T-helper 17 cell (primary cell): ENCODE measurements around the gene OPN5. TPM values are rescaled to one million over a fixed set of nuclear protein-coding genes. Genes with fewer than 3 reads are reported as not detected.

Source experiments
- ATAC-seq: fragments of 150-1000 bp; cut with Tn5 transposase; 2 replicates; pipeline ENCODE4 v1.10.0; 2021; ENCODE audit warnings: mild to moderate bottlenecking, moderate library complexity
- DNase-seq, 3 donors: peaks; one replicate each; pipeline versions ENCODE4 v3.0.0 to v3.0.0-alpha.2; 2020 to 2021
- H3K9me3 ChIP-seq: one replicate; pipeline ENCODE4 v1.7.0; 2013; ENCODE audit warnings: low read length, mild to moderate bottlenecking; ENCODE audit not compliant: control insufficient read depth, poor library complexity, severe bottlenecking
- H3K27ac Mint-ChIP-seq: one replicate; pipeline ENCODE4 v1.8.0; 2022; ENCODE audit warnings: mild to moderate bottlenecking, moderate library complexity, mixed read lengths
- H3K27me3 Mint-ChIP-seq: one replicate; pipeline ENCODE4 v1.8.0; 2022; ENCODE audit warnings: mixed read lengths
- H3K36me3 Mint-ChIP-seq: one replicate; pipeline ENCODE4 v1.8.0; 2022; ENCODE audit warnings: low read depth, mixed read lengths
- H3K4me1 Mint-ChIP-seq: one replicate; pipeline ENCODE4 v1.8.0; 2022; ENCODE audit warnings: mild to moderate bottlenecking, mixed read lengths
- H3K4me3 Mint-ChIP-seq: one replicate; pipeline ENCODE4 v1.8.0; 2022; ENCODE audit warnings: mild to moderate bottlenecking, moderate library complexity, mixed read lengths
- total RNA-seq, 4 donors: library from RNA in 2 of 4; stranded (reverse) in 2 of 4; gene quantifications; one replicate each; pipeline ENCODE4 v1.2.3 and lab custom pipeline; 2022 to 2026

Gene OPN5
- total RNA-seq, 2 donors from 2014 or later: not detected

DNA sequence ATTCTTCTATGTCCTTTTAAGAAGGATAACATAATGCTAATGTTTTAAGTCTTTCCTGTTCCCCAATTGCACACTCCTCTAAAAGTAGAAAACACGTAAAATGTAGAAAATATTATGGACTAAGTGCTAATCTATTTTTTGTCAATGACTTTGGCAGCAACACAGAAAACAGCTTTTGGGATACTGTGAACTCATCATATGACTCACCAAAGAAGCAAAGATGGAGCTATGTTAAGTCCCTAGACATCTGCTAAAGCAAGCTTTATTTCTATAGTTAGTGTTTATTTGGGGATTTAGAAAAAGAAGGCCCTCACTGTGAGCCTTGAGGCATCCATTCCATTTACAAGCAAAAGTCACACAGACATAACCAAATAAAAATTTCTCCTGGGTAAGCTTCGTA, 23.0 kb downstream of the OPN5 start:
- Mint-ChIP-seq H3K27ac (no peak overlapping the region), H3K36me3 (no peaks in the 10 kb centered on the region), H3K4me3 (no peak overlapping the region), H3K4me1 (no peaks in the 10 kb centered on the region), H3K27me3 (peaks cover 56% of the 10 kb centered on the region)
- H3K9me3 ChIP-seq: no peaks in the 10 kb centered on the region
- ATAC-seq: no peak
- no peak for DNase-seq

DNA sequence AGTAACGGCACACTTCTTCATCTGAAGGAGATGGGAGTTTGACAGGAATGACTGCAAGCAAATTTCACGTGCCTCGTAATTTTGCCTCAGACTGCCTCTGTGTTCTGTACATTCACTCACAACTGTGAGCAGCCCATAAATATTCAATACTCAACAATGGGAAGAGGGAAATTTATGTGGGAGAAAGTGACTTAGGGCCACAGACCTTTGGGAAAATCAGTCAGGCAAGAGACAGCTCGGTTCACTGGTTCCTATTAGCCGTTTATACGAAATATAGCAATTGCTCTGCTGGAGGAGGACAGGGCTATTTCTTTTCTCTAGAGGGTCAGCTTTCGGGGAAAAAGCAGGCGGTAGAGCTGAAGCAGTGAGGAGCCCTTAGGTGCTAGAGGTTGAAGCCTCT, 28.0 kb downstream of the OPN5 start:
- Mint-ChIP-seq H3K27ac (no peak overlapping the region), H3K27me3 (peaks cover 41% of the 10 kb centered on the region), H3K36me3 (no peaks in the 10 kb centered on the region), H3K4me3 (no peak overlapping the region), H3K4me1 (no peaks in the 10 kb centered on the region)
- no peak for DNase-seq
- H3K9me3 ChIP-seq: no peaks in the 10 kb centered on the region
- ATAC-seq: no peak

DNA sequence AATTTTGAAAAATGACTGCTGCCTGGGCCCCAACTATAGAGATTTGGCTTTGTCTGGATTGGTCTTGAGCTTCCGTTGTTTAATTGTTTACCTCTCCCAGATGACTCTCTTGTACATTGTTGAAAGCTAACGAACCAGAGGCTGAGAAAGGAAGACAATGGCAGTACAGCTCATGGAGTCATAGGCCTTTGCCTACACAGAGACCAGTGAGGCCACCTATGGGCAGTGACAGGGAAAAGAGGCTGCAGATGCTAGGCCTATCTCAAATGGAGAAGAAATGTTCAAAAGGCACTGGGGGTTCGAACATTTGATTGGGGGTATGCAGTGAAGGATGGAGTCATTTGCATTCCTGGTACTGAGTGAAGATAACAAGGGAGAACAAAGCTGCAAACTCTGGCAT, 29.1 kb downstream of the OPN5 start:
- no peak overlapping the region for H3K4me3 Mint-ChIP-seq
- no peaks in the 10 kb centered on the region for H3K36me3 Mint-ChIP-seq
- H3K27ac Mint-ChIP-seq: no peak overlapping the region
- no peaks in the 10 kb centered on the region for H3K4me1 Mint-ChIP-seq
- no peaks in the 10 kb centered on the region for H3K9me3 ChIP-seq
- H3K27me3 Mint-ChIP-seq: peaks cover 38% of the 10 kb centered on the region
- ATAC-seq (no peak), DNase-seq (no peak)

DNA sequence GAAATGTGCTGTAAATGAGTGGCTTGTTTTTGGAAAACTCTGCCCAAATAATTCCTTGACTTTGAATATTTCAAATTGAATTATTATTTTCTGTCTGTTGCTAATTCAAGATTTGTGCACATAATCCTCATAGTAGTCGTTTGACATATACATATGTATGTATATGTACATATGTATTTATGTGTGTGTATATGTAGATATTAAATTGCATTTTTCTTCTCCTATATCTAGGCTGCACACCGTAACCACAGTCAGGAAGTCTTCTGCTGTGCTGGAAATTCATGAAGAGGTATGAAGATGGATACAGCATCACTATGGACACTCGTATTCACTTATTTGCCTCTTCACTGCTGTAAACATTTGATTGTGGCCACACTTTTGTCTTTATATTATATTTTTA, 29.6 kb downstream of the OPN5 start:
- Mint-ChIP-seq H3K36me3 (no peaks in the 10 kb centered on the region), H3K4me3 (no peak overlapping the region), H3K27me3 (peaks cover 38% of the 10 kb centered on the region), H3K27ac (no peak overlapping the region), H3K4me1 (no peaks in the 10 kb centered on the region)
- ATAC-seq (no peak), DNase-seq (no peak)
- H3K9me3 ChIP-seq: no peaks in the 10 kb centered on the region

DNA sequence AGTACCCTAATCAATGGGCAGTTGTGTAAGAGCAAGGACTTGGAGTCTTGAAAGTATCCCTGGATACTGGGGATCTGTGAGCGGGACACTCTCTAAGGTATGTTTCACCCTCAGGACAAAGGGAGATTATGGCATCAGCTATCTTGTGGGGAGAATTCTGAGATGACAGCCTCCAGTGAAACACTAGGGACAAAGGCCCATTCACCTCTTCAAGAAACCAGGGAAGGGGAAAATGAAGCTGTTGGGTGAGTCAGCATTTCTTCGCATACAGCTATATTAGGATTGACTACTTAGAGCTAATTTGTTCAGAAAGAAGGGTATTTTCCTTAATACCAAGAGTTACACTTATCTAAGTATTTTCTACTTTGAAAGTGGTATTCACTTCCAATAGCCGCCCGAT, 35.9 kb downstream of the OPN5 start:
- H3K27me3 Mint-ChIP-seq: peaks cover 49% of the 10 kb centered on the region

DNA sequence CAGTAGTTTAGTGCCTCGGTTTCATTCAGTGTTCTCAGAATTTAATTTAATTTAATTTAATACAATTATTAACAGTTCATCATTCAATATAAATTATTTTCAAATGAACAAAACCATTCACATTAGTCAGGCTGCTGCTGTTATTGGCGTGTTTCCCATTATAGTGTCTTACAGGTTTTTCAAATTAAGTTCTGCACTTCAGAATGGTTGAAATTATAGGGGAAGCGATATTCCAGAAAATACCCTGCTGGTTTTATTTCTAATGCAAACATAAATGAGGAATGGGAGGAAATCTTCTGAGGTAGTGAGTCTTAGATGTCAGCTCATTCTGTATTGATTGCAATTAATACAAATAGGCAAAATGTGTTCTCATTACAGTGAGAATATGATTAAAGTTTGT, 37.6 kb downstream of the OPN5 start:
- no peaks in the 10 kb centered on the region for H3K9me3 ChIP-seq
- ATAC-seq: no peak
- H3K27me3 Mint-ChIP-seq: peaks cover 54% of the 10 kb centered on the region
- H3K27ac Mint-ChIP-seq: no peak overlapping the region
- no peaks in the 10 kb centered on the region for H3K4me1 Mint-ChIP-seq
- no peak for DNase-seq
- H3K4me3 Mint-ChIP-seq: no peak overlapping the region
- H3K36me3 Mint-ChIP-seq: no peaks in the 10 kb centered on the region

More for the DNA sequence above, 35.9 kb downstream of the OPN5 start:
- ATAC-seq (no peak), DNase-seq (no peak)
- Mint-ChIP-seq H3K36me3 (no peaks in the 10 kb centered on the region), H3K4me3 (no peak overlapping the region), H3K27ac (no peak overlapping the region), H3K4me1 (no peaks in the 10 kb centered on the region)
- H3K9me3 ChIP-seq: no peaks in the 10 kb centered on the region

DNA sequence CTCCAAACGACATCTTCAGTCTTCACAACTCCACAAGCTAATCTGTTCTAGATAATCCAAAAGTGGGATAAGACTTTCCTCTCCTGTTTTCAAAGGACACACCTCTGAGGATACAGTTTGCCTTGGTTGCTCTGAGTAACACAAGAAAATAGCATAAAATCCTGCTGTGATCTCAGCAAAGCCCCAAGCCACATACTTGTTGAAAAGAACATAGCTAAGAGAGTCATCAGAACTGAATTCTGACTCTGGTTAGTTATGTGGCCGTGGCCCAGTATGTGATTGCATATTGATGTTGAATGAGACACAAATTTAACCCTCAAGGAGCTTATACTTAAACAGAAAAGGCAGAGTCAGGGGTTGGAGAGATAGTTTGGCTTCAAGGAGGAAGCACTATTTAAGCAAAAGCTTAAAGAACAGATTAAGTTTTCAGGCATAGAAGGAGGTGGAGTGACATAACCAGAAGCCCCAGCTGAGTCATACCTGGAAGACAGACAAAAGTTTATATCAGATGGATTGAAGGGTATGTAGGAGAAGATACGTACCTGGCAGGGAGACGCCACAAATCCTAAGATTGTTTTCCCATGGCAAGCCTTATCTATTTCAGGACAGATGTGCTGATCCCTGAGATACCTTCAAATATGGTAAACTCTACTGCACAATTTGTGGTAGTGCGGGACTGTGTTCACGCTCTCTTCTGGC, 41.2 kb downstream of the OPN5 start:
- Mint-ChIP-seq H3K4me1 (no peaks in the 10 kb centered on the region), H3K27me3 (peaks cover 55% of the 10 kb centered on the region), H3K36me3 (no peaks in the 10 kb centered on the region), H3K4me3 (no peak overlapping the region), H3K27ac (no peak overlapping the region)
- DNase-seq: no peak
- H3K9me3 ChIP-seq: no peaks in the 10 kb centered on the region
- ATAC-seq: no peak

DNA sequence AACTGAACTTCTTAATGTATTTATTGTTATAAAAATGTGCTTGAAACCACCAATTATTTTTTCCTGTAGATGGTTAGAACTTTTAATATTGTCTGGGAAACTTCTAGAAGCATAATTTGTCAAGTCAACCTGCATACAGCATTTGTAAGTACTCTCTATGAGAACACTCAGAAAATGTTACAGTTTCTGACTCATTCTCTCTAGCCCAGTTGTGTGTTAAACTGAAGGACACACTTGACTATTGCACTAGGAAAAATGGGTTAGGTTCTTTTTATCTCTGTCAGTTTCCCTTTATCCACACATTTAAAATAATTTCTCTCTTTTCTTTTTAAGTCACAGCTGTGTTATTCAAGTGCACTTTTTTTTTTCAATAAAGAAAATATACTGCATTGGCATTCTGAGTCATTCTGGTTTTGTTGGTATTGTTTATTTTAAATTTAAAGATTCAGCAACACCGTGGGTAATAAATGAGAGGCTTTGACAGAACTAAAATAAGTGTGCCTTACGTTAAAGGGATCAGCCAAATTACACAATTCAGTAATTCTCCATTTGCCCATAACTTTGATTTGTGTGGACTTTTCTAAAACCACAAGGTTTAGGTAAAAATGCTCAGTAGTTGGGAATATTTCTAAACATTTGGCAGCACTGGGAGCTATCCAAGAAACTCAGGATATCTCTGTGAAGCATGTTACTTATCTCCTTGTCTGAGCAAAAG, 50.7 kb downstream of the OPN5 start:
- DNase-seq (no peak), ATAC-seq (no peak)
- H3K27me3 Mint-ChIP-seq: peaks cover 27% of the 10 kb centered on the region
- H3K4me1 Mint-ChIP-seq: no peaks in the 10 kb centered on the region
- H3K27ac Mint-ChIP-seq: no peak overlapping the region
- H3K4me3 Mint-ChIP-seq: no peak overlapping the region
- no peaks in the 10 kb centered on the region for H3K9me3 ChIP-seq
- H3K36me3 Mint-ChIP-seq: no peaks in the 10 kb centered on the region

DNA sequence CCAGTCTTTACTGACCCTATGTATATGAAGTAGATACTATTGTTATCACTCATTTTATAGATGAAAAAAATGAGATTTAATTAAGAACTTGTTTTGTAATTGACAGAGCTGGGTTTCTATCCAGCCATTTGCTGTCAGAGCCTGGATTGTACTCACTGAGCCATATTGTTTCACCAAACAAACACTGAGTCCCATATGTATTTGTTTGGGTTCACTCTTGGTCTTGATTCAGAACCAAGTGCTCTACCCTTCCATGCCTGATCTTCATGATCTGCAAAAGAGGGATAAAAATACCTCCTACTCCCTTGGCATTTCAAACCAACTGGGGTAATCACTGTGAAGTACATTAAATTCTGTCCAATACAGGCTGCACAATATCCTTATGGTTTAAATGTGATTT, 52.4 kb downstream of the OPN5 start:
- DNase-seq (no peak), ATAC-seq (no peak)
- H3K4me1 Mint-ChIP-seq: no peaks in the 10 kb centered on the region
- no peak overlapping the region for H3K4me3 Mint-ChIP-seq
- no peak overlapping the region for H3K27ac Mint-ChIP-seq
- H3K9me3 ChIP-seq: no peaks in the 10 kb centered on the region
- peaks cover 30% of the 10 kb centered on the region for H3K27me3 Mint-ChIP-seq
- H3K36me3 Mint-ChIP-seq: peaks cover 3% of the 10 kb centered on the region

DNA sequence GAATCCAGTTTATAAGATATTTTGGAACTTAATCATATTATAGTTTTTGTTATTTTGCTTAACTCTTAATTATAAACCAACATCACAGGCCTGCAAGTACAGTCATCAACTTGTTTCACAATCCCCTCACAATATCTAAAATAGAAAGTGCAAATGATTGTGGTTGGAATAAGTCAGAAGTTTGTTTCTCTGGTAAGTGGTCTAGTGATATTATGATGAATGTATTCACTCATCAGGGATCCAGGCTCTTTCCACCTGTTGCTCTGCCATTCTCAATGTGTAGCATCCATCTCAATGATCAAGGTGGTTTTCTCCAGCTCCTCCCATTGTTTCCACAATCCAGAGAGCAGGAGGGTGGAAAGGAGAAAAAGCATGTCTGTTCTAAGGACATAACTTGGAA, 54.2 kb downstream of the OPN5 start:
- no peak overlapping the region for H3K27ac Mint-ChIP-seq
- ATAC-seq (no peak), DNase-seq (no peak)

DNA sequence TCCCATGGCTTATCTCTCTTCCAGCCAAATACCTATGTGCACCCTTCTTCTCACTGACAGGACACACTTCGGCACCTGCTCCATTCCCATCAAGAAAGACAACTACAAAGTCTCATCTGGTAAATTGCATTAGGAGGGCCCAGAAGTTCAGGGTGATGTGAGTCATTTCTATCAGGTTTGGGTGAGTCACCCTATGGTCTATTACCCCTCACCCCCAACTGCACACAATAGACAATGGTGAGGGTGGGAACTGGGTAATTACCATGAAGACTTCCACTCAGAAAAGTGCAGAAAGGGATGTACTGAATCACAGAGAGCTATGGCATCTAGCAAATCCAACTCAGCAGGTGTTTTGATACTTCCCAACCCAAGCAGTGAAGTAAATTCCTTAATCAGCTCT, 54.8 kb downstream of the OPN5 start:
- ATAC-seq: no peak
- Mint-ChIP-seq H3K4me3 (no peak overlapping the region), H3K36me3 (peaks cover 3% of the 10 kb centered on the region), H3K4me1 (no peaks in the 10 kb centered on the region), H3K27me3 (peaks cover 25% of the 10 kb centered on the region), H3K27ac (no peak overlapping the region)
- no peaks in the 10 kb centered on the region for H3K9me3 ChIP-seq
- DNase-seq: no peak

More for the DNA sequence above, 54.2 kb downstream of the OPN5 start:
- Mint-ChIP-seq H3K27me3 (peaks cover 25% of the 10 kb centered on the region), H3K4me1 (no peaks in the 10 kb centered on the region), H3K4me3 (no peak overlapping the region), H3K36me3 (peaks cover 3% of the 10 kb centered on the region)
- no peaks in the 10 kb centered on the region for H3K9me3 ChIP-seq

DNA sequence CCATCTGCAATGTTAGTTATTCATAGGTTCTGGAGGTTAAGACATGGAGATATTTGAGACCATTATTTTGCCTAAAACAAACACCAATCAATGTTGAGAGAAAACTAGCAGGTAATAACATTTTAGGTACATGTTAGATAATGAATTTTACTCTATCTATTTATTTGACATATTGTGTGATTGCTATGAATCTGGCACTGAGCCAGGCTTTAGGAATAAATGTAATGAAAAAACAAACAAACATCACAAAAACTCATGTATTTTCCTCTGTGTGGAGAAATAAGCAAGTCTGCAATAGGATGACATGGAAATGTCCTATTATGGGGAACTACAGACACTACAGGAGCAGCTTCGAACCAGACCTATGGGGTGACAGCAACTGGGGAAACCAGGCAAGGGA, 57.8 kb downstream of the OPN5 start:
- no peak overlapping the region for H3K27ac Mint-ChIP-seq
- DNase-seq: no peak
- H3K4me3 Mint-ChIP-seq: no peak overlapping the region
- H3K4me1 Mint-ChIP-seq: no peaks in the 10 kb centered on the region
- no peak for ATAC-seq
- no peaks in the 10 kb centered on the region for H3K9me3 ChIP-seq
- peaks cover 3% of the 10 kb centered on the region for H3K36me3 Mint-ChIP-seq
- H3K27me3 Mint-ChIP-seq: peaks cover 21% of the 10 kb centered on the region

DNA sequence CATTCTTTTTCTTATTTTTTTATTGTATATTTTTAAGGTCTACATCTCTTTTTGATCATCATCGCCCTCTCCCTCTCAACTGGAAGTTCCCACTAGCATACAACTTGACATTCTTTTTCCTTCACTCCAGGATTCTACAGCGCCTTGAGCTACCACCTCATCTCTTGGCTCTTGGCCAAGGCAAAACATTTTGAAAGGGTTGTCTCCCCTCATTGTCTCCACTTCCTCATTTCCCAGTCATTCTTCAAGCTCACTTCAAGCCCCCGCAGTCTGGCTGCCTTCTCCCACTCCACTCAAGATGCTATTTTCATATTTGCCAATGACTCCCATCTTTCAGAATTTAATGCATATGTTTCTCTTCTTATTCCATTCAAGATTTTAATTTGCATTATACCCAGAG, 63.0 kb downstream of the OPN5 start:
- Mint-ChIP-seq H3K36me3 (no peaks in the 10 kb centered on the region), H3K27me3 (no peaks in the 10 kb centered on the region), H3K4me1 (no peaks in the 10 kb centered on the region), H3K4me3 (no peak overlapping the region), H3K27ac (no peak overlapping the region)
- ATAC-seq: no peak
- DNase-seq: no peak
- no peaks in the 10 kb centered on the region for H3K9me3 ChIP-seq

DNA sequence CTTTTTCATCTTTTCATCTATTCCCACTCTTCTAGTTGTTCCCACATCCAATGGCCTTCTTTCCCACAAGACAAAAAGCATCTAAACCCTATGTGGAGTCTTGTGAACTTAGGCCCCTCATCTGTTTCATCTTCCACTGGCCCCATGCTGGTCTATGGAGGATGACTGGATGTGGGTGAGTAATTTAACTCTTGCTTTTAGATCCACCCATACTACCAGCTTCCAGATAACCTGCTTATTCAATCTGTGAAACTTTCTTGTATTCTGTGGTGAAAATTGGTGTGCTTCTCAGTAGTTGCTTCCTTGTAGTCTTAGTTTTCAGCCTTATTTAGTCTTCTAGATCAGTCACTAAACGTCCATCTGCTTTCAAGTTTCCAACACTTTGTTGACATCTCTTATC, 64.9 kb downstream of the OPN5 start:
- no peaks in the 10 kb centered on the region for H3K9me3 ChIP-seq
- DNase-seq (no peak), ATAC-seq (no peak)
- no peak overlapping the region for H3K27ac Mint-ChIP-seq
- no peaks in the 10 kb centered on the region for H3K4me1 Mint-ChIP-seq
- H3K4me3 Mint-ChIP-seq: no peak overlapping the region
- no peaks in the 10 kb centered on the region for H3K27me3 Mint-ChIP-seq
- H3K36me3 Mint-ChIP-seq: no peaks in the 10 kb centered on the region
